HEK293T (cell line): Measurements from ENCODE around the gene FRS2.

ENCODE experiments used
- CTBP1 ChIP-seq: fragments of 450-650 bp; IDR thresholded peaks from 2 replicates; pipeline ENCODE4 v1.6.1; 2016; ENCODE audit warnings: borderline replicate concordance
- ELF4 ChIP-seq: fragments of 450-650 bp; IDR thresholded peaks from 2 replicates; pipeline ENCODE4 v1.6.1; 2017; ENCODE audit warnings: antibody characterized with exemption
- FOXA1 ChIP-seq: fragments of 450-650 bp; IDR thresholded peaks from 2 replicates; pipeline ENCODE4 v1.6.1; 2016; ENCODE audit warnings: mild to moderate bottlenecking
- FOXM1 ChIP-seq: fragments of 450-650 bp; IDR thresholded peaks from 2 replicates; pipeline ENCODE4 v1.6.1; 2017; ENCODE audit warnings: mild to moderate bottlenecking, borderline replicate concordance
- HDGF ChIP-seq: fragments of 450-650 bp; IDR thresholded peaks from 2 replicates; pipeline ENCODE4 v1.6.1; 2017; ENCODE audit warnings: antibody characterized with exemption, borderline replicate concordance
- NFRKB ChIP-seq: fragments of 450-650 bp; IDR thresholded peaks from 2 replicates; pipeline ENCODE4 v1.6.1; 2016; ENCODE audit warnings: mild to moderate bottlenecking, moderate library complexity
- SP1 ChIP-seq: fragments of 450-650 bp; IDR thresholded peaks from 2 replicates; pipeline ENCODE4 v1.6.1; 2017

GRCh38 chr12:69600804-69601203 lies 130.6 kb downstream of the FRS2 start:
- TF ChIP-seq FOXM1: no peak
- no peak for TF ChIP-seq CTBP1
- TF ChIP-seq SP1: no peak
- TF ChIP-seq HDGF: no peak
- no peak for TF ChIP-seq ELF4
- no peak for TF ChIP-seq FOXA1
- TF ChIP-seq NFRKB: no peak
